ENCODE data around the gene VTA1.
A peak's percentile ranks its signal among the peaks of the same experiment; 100 is the strongest.
"Not testable (repeated sequence)": the region's sequence is repeated elsewhere in the genome, so short reads cannot be mapped to it uniquely, and the experiment has no call there.

VTA1 gene

GRCh38 chr6:142152746-142153145, 5.7 kb downstream of the VTA1 start:
- TF ChIP-seq CTCF (IDR thresholded peaks at IDR 0.05) = no peak

GRCh38 chr6:142153196-142153595, 6.1 kb downstream of the VTA1 start:
- intact Hi-C loops (cut with DNase I; ENCODE audit: low total_unique reads) = no loop called here
- no peaks in the 10 kb centered on the region for H3K9me3 ChIP-seq
- H3K4me1 ChIP-seq = peaks cover 0 to 44% (median 15%) of the 10 kb centered on the region in 4 donors
- DNase-seq = no peak
- no peaks in the 10 kb centered on the region for H3K27me3 ChIP-seq
- no peak for TF ChIP-seq CTCF (IDR thresholded peaks at IDR 0.05)
- no peak overlapping the region for H3K4me3 ChIP-seq
- H3K36me3 ChIP-seq = no peaks in the 10 kb centered on the region
- no peak overlapping the region for H3K27ac ChIP-seq

More at GRCh38 chr6:142152746-142153145, 5.7 kb downstream of the VTA1 start:
- no peak for DNase-seq
- peaks cover 0 to 49% (median 20%) of the 10 kb centered on the region in 4 donors for H3K4me1 ChIP-seq
- intact Hi-C loops (cut with DNase I; ENCODE audit: low total_unique reads) = no loop called here
- H3K36me3 ChIP-seq = no peaks in the 10 kb centered on the region
- no peak overlapping the region for H3K27ac ChIP-seq
- H3K27me3 ChIP-seq = no peaks in the 10 kb centered on the region
- H3K4me3 ChIP-seq = no peak overlapping the region
- no peaks in the 10 kb centered on the region for H3K9me3 ChIP-seq

GRCh38 chr6:142154336-142154735, 7.3 kb downstream of the VTA1 start:
- H3K9me3 ChIP-seq = no peaks in the 10 kb centered on the region
- intact Hi-C loops (cut with DNase I; ENCODE audit: low total_unique reads) = no loop called here
- no peaks in the 10 kb centered on the region for H3K27me3 ChIP-seq
- no peaks in the 10 kb centered on the region for H3K36me3 ChIP-seq
- H3K27ac ChIP-seq = no peak overlapping the region
- no peak for DNase-seq
- no peak overlapping the region for H3K4me3 ChIP-seq
- no peak for TF ChIP-seq CTCF (IDR thresholded peaks at IDR 0.05)
- H3K4me1 ChIP-seq = peaks cover 0 to 33% (median 11%) of the 10 kb centered on the region in 4 donors

GRCh38 chr6:142155091-142155490, 8.0 kb downstream of the VTA1 start:
- no peak overlapping the region for H3K4me3 ChIP-seq
- DNase-seq = no peak
- H3K36me3 ChIP-seq = no peaks in the 10 kb centered on the region
- no peak for TF ChIP-seq CTCF (IDR thresholded peaks at IDR 0.05)
- intact Hi-C loops (cut with DNase I; ENCODE audit: low total_unique reads) = no loop called here
- H3K27me3 ChIP-seq = no peaks in the 10 kb centered on the region
- H3K4me1 ChIP-seq = peaks cover 0 to 28% (median 10%) of the 10 kb centered on the region in 4 donors
- no peak overlapping the region for H3K27ac ChIP-seq
- no peaks in the 10 kb centered on the region for H3K9me3 ChIP-seq

GRCh38 chr6:142155895-142156757, 9.1 kb downstream of the VTA1 start:
- intact Hi-C loops (cut with DNase I; ENCODE audit: low total_unique reads) = no loop called here
- no peak overlapping the region for H3K4me3 ChIP-seq
- peak overlapping the region in 1 of 2 donors; percentile 14 for H3K27ac ChIP-seq
- peak; percentile 30 to 39 for TF ChIP-seq CTCF (IDR thresholded peaks at IDR 0.05)
- H3K36me3 ChIP-seq = no peaks in the 10 kb centered on the region
- H3K9me3 ChIP-seq = no peaks in the 10 kb centered on the region
- no peaks in the 10 kb centered on the region for H3K27me3 ChIP-seq
- no peak for DNase-seq
- H3K4me1 ChIP-seq = peaks cover 0 to 34% (median 10%) of the 10 kb centered on the region in 4 donors

GRCh38 chr6:142156758-142157068, 9.7 kb downstream of the VTA1 start:
- H3K9me3 ChIP-seq; H3K27ac ChIP-seq; DNase-seq; intact Hi-C loops (cut with DNase I; ENCODE audit: low total_unique reads); H3K36me3 ChIP-seq; H3K4me3 ChIP-seq; H3K27me3 ChIP-seq: not testable (repeated sequence)
- peaks cover 0 to 32% (median 10%) of the 10 kb centered on the region in 4 donors for H3K4me1 ChIP-seq
